HG03135 (cell line): Measurements from ENCODE around the gene ECSIT.
"Not testable (repeated sequence)": the region's sequence is repeated elsewhere in the genome, so short reads cannot be mapped to it uniquely, and the experiment has no call there.

Experiments
- ATAC-seq: cut with Tn5 transposase; IDR thresholded peaks from one replicate; pipeline ENCODE4 v1.9.1; 2021; ENCODE audit warnings: mild to moderate bottlenecking, moderate library complexity; ENCODE audit not compliant: unreplicated experiment

Gene ECSIT

GRCh38 chr19:11528551-11529341, at the start of gene ECSIT:
Gene ECSIT (minus strand): TSS chr19:11529134. CDS start chr19:11519170, 9,964 bp downstream.
- ATAC-seq = peak; percentile 88

DNA sequence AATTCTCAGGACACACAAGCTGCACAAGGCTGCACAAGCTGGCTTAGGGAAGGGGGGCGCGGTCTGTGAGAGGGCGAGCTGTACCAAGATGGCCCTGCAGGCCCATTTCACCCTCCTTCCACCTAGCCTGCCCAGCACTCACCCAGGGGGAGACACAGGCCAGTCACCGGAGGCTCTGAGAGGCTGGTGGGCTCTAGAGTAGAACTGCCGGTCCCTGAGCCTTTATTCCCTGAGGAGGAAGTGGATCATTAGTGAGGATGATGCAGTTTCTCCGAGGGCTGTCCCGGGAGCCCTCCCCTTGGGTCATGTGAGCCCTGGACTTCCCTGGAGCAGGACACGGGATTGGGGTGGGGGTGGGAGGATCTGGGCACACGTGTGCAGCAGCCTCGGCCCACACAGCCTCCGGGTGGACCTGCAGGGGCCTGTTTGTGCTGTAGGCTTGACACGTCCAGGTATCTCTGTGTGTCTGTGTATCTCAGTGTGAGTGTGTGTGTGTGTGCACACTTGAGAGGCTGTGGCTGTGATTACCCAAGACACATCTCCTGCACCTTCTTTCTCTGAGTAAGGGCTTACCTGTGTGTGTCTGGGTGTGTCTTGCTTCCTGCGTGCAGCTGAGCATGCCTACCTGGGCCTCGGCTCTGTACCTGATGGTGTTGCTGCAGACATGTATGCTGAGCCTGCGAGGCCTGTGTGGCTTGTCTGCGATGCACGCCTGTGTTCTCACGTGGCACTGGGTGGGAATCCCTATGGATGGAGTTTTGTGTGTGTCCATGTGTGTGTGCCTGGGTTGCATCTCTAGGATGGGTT, 48.7 kb upstream of the ECSIT start, which contains the start of gene ACP5:
Gene ACP5, minus strand, starts transcription at position 195 of the 807 bp plus-strand sequence. CDS start 328 bp downstream, outside the sequence.
- ATAC-seq = no peak

- ATAC-seq = no peak
Observed at GRCh38 chr19:11576227-11576626, 47.3 kb upstream of the ECSIT start.

DNA sequence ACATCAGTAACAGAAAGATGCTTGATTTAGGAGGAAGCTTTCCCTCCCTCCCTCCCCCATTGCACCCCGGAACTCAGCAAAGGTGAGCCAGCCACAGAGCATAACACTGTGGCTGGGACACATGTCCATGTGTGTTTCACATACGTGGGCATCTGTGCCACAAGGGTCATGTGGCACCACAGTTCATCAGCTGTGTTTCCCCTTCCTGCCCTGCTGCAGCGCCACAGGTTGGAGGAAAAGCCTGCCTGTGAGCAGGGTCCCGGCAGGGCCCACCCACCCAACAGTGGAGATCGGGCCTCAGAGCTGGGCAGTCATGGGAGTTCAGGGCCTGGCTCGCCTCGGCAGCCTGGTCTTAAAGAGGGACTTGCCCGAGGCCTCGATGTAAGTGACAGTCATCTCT, 45.8 kb upstream of the ECSIT start:
- no peak for ATAC-seq

DNA sequence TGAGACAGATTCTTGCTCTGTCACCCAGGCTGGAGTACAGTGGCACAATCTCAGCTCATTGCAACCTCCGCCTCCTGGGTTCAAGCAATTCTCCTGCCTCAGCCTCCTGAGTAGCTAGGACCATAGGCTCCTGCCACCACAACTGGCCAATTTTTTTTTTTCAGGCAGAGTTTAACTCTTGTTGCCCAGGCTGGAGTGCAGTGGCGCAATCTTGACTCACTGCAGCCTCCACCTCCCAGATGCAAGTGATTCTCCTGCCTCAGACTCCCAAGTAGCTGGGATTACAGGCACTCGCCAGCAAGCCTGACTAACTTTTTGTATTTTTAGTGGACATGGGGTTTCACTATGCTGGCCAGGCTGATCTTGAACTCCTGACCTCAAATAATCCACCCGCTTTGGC, 44.8 kb upstream of the ECSIT start:
- ATAC-seq = not testable (repeated sequence)

GRCh38 chr19:11573354-11573753, 44.4 kb upstream of the ECSIT start:
- ATAC-seq = not testable (repeated sequence)

GRCh38 chr19:11570039-11570462, 41.1 kb upstream of the ECSIT start:
- ATAC-seq = no peak

GRCh38 chr19:11566164-11566563, 37.2 kb upstream of the ECSIT start:
- ATAC-seq = no peak

GRCh38 chr19:11565649-11565980, 36.7 kb upstream of the ECSIT start:
- ATAC-seq = not testable (repeated sequence)

DNA sequence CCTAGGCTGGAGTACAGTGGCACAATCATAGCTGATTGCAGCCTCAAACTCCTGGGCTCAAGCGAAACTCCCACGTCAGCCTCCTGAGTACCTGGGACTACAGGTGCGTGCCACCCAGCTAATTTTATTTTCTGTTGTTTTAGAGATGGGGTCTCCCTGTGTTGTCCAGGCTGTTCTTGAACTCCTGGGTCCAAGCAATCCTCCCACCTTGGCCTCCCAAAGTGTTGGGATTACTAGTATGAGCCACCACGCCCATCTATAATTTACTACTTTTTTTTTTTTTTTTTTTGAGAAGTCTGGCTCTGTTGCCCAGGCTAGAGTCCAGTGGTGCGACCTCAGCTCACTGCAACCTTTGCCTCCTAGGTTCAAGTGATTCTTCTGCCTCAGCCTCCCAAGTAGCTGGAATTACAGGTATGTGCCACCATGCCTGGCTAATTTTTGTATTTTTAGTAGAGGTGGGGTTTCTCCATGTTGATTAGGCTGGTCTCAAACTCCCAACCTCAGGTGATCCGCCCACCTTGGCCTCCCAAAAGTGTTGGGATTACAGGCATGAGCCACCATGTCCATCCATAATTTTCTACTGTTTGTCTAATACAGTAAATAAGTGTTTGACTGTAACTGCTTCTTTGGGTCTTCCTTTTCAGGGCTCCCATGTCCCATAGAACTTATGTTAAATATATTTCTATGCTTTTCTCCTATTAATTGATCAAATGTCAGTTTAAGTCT, 35.3 kb upstream of the ECSIT start:
- ATAC-seq = not testable (repeated sequence)

DNA sequence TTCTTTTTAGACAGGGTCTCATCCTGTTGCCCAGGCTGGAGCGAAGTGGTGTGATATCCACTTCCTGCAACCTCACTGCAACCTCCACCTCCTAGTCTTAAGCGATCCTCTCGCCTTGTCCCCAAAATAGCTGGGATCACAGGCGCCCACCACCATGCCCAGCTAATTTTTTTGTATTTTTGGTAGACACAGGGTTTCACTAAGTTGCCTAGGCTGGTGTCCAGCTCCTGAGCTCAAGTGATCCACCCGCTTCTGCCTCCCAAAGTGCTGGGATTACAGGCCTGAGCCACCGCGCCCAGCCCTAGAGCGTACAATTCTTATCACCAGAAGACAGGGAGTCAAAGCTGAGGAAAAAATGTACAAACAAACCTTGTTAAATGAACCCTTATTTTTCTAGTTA, 34.6 kb upstream of the ECSIT start:
- ATAC-seq = no peak

- no peak for ATAC-seq
Observed at GRCh38 chr19:11560404-11561051, 31.6 kb upstream of the ECSIT start.

DNA sequence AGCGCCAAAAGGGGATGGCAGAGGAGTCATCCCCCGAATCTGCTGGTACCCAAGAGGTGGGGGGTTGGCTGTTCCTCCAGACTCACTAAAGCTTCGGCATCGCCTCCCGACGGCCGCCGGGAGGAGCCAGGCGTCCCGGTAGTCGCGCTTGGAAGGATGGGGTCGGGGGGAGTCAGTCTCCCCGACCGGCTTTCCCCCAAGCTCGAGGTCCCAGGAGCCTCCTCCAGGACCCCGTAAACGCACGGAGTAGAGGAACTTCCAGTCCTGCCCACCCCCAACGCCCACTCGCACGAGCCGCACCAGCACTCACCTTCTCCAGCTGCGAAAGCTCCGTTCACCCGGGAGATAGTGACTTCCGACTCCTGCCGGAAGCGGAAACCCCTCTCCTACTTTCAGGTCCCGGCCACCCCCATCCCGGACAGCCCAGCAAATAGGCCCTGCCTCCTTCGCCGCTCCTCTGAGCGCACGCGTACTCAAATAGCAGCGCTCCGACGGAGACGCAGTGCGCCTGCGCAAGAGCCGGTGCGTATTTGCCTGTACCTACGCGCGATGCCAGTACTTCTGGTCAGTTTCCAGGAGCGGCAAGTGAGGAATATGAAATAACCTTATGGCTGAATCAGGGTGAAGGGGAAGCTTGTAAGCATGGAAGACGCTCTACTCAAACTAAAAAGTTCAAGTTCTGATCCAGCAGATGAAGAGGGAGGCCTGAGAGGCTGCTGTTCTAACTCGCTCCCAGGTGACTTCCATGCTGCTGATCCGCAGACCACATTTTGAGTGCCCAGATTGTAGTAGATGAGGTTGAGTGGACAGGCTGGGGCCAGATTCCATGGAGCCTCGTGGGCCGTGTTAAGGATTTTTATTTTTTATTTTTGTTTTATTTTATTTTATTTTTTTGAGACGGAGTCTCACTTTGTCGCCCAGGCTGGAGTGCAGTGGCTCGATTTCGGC, 30.2 kb upstream of the ECSIT start, which contains the start of gene ELOF1:
Gene ELOF1, minus strand, starts transcription at position 350 of the 948 bp plus-strand sequence. CDS start 4,883 bp downstream, outside the sequence.
- ATAC-seq = peak; percentile 74

GRCh38 chr19:11556634-11557420, 27.9 kb upstream of the ECSIT start:
- ATAC-seq = no peak

GRCh38 chr19:11555246-11555645, 26.3 kb upstream of the ECSIT start:
- no peak for ATAC-seq

DNA sequence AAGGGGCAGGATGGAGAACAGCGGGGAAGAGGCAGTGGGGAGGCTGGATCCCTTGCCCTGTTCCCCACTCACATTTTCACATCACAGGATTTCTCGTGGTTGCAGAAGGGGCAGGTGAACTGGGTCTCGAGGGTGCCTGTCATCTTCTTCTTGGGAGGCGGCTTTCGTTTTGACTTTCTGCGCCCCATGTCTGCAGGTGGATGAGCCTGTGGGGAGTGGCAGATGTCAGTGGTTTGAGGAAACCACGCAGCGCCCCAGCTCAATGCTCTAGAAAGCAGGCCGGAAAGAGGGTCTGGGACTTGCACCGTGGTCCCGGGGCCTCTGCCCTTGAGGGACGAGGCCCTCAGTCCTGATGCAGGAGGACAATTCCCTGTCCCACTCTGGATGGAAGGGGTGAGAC, 25.2 kb upstream of the ECSIT start:
- ATAC-seq = no peak

- no peak for ATAC-seq
Observed at GRCh38 chr19:11552666-11553372, 23.9 kb upstream of the ECSIT start.

DNA sequence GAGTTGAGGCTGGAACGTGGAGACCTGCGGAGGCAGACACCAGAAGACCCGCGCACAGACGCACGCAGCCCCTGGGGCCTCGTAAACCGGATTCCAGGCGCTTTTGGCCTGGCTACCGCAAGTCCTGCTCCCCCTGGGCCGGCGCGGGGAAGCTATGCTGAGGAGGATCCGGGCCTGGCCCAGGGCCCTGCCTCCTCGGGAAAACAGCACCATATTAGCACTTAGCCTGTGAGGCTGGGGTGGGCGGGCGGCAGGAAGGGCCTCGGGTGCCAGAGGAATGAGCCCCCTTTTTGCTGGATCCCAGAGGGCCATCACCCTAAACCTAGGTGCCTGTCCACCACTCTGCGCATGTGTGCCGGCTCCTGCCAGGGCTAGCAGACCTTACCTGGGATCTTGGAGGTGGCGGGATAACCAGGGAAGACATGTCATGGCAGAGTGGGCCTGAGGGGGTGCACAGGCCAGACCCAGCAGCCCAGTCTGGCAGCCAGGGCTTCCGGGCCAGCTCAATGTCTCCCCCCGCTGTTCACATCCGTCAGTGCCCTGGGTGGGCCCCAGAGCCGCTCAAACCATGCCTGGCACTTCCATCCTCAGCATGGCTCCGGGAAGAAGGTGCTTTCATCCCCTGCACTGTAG, 22.8 kb upstream of the ECSIT start:
- ATAC-seq = no peak
